Esophagus muscularis mucosa (tissue), 4 donors: Measurements from ENCODE around the gene NTRK1. TPM values are rescaled to one million over a fixed set of nuclear protein-coding genes. Genes with fewer than 3 reads are reported as not detected.

ENCODE experiments used
- DNase-seq: peaks from one replicate; pipeline ENCODE4 v3.0.0-alpha.2; 2017; ENCODE audit errors: extremely low spot score
- H3K27ac ChIP-seq, 4 donors: fragments of 200-600 bp; sonication (generic); replicated peaks in 1 of 4; 1 replicate in 3 of 4; 2 replicates in 1 of 4; pipeline ENCODE4 v1.5.1; 2016 to 2019; ENCODE audit warnings: mild to moderate bottlenecking in 1 of 4
- H3K27me3 ChIP-seq, 4 donors: fragments of 200-600 bp; sonication (generic); one replicate each; pipeline versions ENCODE4 v1.5.1 to v1.6.0; 2016 to 2019
- H3K36me3 ChIP-seq, 4 donors: fragments of 200-600 bp; sonication (generic); one replicate each; pipeline ENCODE4 v1.5.1; 2016 to 2019
- H3K4me1 ChIP-seq, 4 donors: fragments of 200-600 bp; sonication (generic); one replicate each; pipeline ENCODE4 v1.5.1; 2016 to 2019
- H3K4me3 ChIP-seq, 4 donors: fragments of 200-600 bp; sonication (generic); 1 replicate in 2 of 4; 2 replicates in 2 of 4; pipeline ENCODE4 v1.5.1; 2016 to 2019; ENCODE audit warnings: mild to moderate bottlenecking in 4 of 4, moderate library complexity in 1 of 4
- H3K9me3 ChIP-seq, 4 donors: fragments of 200-600 bp; sonication (generic); 1 replicate in 3 of 4; 2 replicates in 1 of 4; pipeline ENCODE4 v1.5.1; 2016 to 2019
- EP300 ChIP-seq: sonication (generic); formaldehyde crosslinking; IDR thresholded peaks from one replicate; pipeline ENCODE4 v1.6.1; 2017; ENCODE audit warnings: antibody characterized with exemption
- POLR2A ChIP-seq: fragments of 450-650 bp; IDR thresholded peaks from one replicate; pipeline ENCODE4 v1.6.1; 2017; ENCODE audit warnings: antibody characterized with exemption, moderate library complexity, mild to moderate bottlenecking, low read depth
- POLR2AphosphoS5 ChIP-seq, 2 donors: sonication (generic); formaldehyde crosslinking; IDR thresholded peaks; one replicate each; pipeline ENCODE4 v1.6.1; 2017; ENCODE audit warnings: antibody characterized with exemption in 2 of 2
- WGBS: methylation state at CpG from one replicate; pipeline ENCODE4 v1.1.5; 2018; 5-methylcytosine and 5-hydroxymethylcytosine counted together
- intact Hi-C: fragments of 100-400 bp; cut with DNase I; formaldehyde crosslinking; loops from one replicate; pipeline ENCODE4 v1.15.1; 2023
- total RNA-seq, 4 donors: library from RNA; depleted of rRNA; stranded (reverse); fragments of >200 nt; gene quantifications; one replicate each; pipeline versions ENCODE4 v1.1.0 to v1.2.1, GENCODE V29; 2016
- TF ChIP-seq, protein P1 (sequence below), 3 experiments: fragments of 200-600 bp in 2 of 3; fragments of 450-650 bp in 1 of 3; sonication (generic) in 2 of 3; IDR thresholded peaks; one replicate each; pipeline ENCODE4 v1.5.1; 2017 to 2019; ENCODE audit warnings: antibody characterized with exemption in 3 of 3, mild to moderate bottlenecking in 2 of 3, moderate library complexity in 1 of 3

The NTRK1 gene
- total RNA-seq, 4 donors from 2014 or later: 0.58 to 2.5 (median 1.8) TPM

DNA sequence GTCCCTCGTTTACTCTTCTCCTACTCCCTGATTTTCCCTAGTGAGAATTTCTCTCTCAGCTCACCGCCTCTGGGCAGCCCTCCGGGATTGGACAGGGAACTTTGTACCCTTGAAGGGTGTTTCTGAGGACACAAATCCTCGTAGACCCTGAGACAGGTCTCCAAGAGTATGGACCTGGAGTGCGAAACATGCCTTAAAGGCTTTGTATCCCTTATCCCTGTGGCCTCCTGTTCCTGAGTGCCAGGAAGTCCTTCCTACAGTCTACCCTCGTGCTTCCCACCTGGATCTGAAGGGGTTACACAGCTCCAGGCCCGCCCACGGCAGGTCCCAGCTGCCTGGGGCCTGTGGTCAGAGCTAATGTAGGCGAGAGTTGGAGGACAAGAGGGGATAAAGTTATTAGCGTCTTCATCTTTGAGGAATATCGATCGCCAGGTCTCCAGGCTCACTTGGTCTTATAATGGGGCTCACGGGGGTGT is 25.3 kb downstream of the NTRK1 start:
- Histone ChIP-seq H3K27me3 (peaks cover 0 to 69% (median 0%) of the 10 kb centered on the region in 4 donors), H3K4me3 (no peak overlapping the region), H3K4me1 (peaks cover 0 to 6% (median 3%) of the 10 kb centered on the region in 4 donors), H3K9me3 (no peaks in the 10 kb centered on the region), H3K27ac (no peak overlapping the region), H3K36me3 (no peaks in the 10 kb centered on the region)
- intact Hi-C loops: loop anchor here (10.0 kb wide), 1 partner anchor 201 kb away; no protein-coding TSS in a partner anchor
- TF ChIP-seq EP300: no peak
- TF ChIP-seq, protein P1, sequence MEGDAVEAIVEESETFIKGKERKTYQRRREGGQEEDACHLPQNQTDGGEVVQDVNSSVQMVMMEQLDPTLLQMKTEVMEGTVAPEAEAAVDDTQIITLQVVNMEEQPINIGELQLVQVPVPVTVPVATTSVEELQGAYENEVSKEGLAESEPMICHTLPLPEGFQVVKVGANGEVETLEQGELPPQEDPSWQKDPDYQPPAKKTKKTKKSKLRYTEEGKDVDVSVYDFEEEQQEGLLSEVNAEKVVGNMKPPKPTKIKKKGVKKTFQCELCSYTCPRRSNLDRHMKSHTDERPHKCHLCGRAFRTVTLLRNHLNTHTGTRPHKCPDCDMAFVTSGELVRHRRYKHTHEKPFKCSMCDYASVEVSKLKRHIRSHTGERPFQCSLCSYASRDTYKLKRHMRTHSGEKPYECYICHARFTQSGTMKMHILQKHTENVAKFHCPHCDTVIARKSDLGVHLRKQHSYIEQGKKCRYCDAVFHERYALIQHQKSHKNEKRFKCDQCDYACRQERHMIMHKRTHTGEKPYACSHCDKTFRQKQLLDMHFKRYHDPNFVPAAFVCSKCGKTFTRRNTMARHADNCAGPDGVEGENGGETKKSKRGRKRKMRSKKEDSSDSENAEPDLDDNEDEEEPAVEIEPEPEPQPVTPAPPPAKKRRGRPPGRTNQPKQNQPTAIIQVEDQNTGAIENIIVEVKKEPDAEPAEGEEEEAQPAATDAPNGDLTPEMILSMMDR (IDR thresholded peaks at IDR 0.05): no peak
- TF ChIP-seq POLR2A: no peak
- no peak for TF ChIP-seq POLR2AphosphoS5 (IDR thresholded peaks at IDR 0.05)
- DNase-seq: no peak
- 73% methylated on average over 13 of the region's 13 CpGs for WGBS

DNA sequence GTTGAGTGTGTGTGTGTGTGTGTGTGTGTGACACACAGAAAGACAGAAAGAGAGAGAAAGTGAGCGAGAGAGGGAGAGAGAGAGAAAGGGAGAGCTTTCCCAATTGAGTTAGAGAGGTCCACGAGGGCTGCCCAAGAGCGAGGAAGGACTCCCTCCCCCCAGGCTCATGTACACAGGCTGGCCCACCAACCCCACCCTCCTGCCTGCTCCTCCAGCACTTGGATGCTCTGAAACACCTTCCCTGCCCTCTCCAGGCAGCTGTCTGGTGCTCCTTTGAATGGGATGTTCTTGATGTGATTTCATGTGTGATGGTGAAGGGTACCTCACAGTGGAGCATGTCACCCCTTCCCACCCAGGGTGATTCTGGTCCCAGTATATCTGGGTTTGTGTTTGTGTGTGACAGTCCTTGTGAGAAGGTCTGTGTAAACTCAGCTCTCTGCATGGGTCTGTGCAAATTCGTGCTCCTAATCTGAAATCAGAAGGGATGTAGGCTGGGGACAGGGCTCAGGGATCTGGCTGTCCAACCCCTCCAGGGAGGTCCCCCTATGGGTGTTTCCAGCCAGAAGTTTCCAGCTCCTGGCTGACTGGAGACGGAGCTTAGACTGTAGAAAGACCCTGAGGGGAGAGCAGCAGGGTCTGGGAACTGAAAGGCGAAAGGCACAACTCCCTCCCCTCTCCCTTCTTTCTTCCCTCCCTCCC is 26.1 kb downstream of the NTRK1 start:
- no peak overlapping the region for H3K4me3 ChIP-seq
- H3K4me1 ChIP-seq: peaks cover 0 to 7% (median 3%) of the 10 kb centered on the region in 4 donors
- no peak for DNase-seq
- no peaks in the 10 kb centered on the region for H3K9me3 ChIP-seq
- H3K36me3 ChIP-seq: no peaks in the 10 kb centered on the region
- intact Hi-C loops: loop anchor here (10.0 kb wide), 1 partner anchor 202 kb away; no protein-coding TSS in a partner anchor
- TF ChIP-seq EP300: no peak
- TF ChIP-seq POLR2A: no peak
- no peak for TF ChIP-seq POLR2AphosphoS5 (IDR thresholded peaks at IDR 0.05)
- TF ChIP-seq, protein P1 (IDR thresholded peaks at IDR 0.05): no peak
- no peak overlapping the region for H3K27ac ChIP-seq
- WGBS: 60% methylated on average over 5 of the region's 6 CpGs
- H3K27me3 ChIP-seq: peaks cover 0 to 63% (median 0%) of the 10 kb centered on the region in 4 donors

DNA sequence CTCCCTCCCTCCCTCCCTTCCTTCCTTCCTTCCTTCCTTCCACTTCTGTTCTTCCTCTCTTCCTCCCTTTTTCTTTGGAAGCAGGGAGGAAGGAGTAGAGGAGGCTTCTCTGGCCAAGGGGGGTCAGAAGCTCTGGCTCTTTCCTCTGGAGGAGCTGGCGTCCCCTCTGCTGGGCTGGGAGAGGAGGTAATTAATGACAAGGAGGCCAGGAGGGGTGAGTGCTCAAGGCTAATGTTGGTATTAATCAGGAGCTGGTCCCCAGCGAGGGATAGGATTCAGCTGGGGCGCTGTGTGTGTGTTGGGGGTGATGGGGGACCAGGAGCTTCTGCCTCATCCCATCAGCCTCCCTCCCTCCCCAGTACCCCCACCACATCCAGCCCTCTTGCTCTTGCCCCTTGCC is 26.7 kb downstream of the NTRK1 start:
- no peak overlapping the region for H3K27ac ChIP-seq
- intact Hi-C loops: loop anchor here (10.0 kb wide), 1 partner anchor 203 kb away; no protein-coding TSS in a partner anchor
- no peaks in the 10 kb centered on the region for H3K36me3 ChIP-seq
- H3K4me3 ChIP-seq: no peak overlapping the region
- H3K27me3 ChIP-seq: peaks cover 0 to 63% (median 2%) of the 10 kb centered on the region in 4 donors
- 57% methylated on average over 1 of the region's 3 CpGs for WGBS
- H3K9me3 ChIP-seq: no peaks in the 10 kb centered on the region
- no peak for DNase-seq
- H3K4me1 ChIP-seq: peaks cover under 1 to 13% (median 8%) of the 10 kb centered on the region in 4 donors
- TF ChIP-seq, protein P1 (IDR thresholded peaks at IDR 0.05): no peak
- TF ChIP-seq POLR2AphosphoS5 (IDR thresholded peaks at IDR 0.05) (no peak), POLR2A (no peak), EP300 (no peak)

DNA sequence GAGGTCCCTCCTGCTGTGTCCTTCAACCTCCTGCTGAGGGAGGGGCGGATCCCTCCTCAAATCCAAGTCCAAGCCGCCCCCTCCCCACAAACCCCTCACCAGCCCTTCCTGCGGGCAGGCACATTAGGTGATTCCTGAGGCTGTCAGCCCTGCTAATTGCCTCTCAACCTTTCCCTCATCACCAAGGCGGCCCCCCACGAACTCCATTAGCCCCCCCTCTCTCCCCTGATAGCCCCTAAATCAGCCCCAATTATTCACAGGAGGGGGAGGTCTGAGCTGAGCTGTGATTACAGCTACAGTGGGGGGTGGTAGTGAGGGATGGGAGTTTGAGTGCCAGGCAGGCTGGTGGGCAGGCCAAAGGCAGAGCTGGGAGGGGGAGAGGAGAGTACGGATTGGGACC is 27.1 kb downstream of the NTRK1 start:
- Histone ChIP-seq H3K9me3 (no peaks in the 10 kb centered on the region), H3K4me3 (no peak overlapping the region), H3K27me3 (peaks cover 0 to 63% (median 3%) of the 10 kb centered on the region in 4 donors), H3K36me3 (no peaks in the 10 kb centered on the region), H3K4me1 (peaks cover 4 to 17% (median 12%) of the 10 kb centered on the region in 4 donors), H3K27ac (no peak overlapping the region)
- 59% methylated on average over 6 of the region's 6 CpGs for WGBS
- no peak for DNase-seq
- TF ChIP-seq POLR2AphosphoS5 (IDR thresholded peaks at IDR 0.05): no peak
- TF ChIP-seq, protein P1 (IDR thresholded peaks at IDR 0.05): no peak
- no peak for TF ChIP-seq EP300
- no peak for TF ChIP-seq POLR2A
- intact Hi-C loops: loop anchor here (10.0 kb wide), 1 partner anchor 203 kb away; no protein-coding TSS in a partner anchor
